Measurements from ENCODE around the gene PUM2.

GRCh38 chr2:20371323-20372025 lies 20.8 kb upstream of the PUM2 start:
- no peak for TF ChIP-seq POLR2A (IDR thresholded peaks at IDR 0.05; ENCODE audit: low read depth, low read length)
- TF ChIP-seq POLR2AphosphoS5 (IDR thresholded peaks at IDR 0.05; ENCODE audit: low read depth, low read length), result no peak
- TF ChIP-seq TAF1 (IDR thresholded peaks at IDR 0.05; ENCODE audit: low read depth, low read length), result no peak
